Stomach (tissue), 9 donors: ENCODE data around the gene CPSF6. TPM values are rescaled to one million over a fixed set of nuclear protein-coding genes. Genes with fewer than 3 reads are reported as not detected.

Experiments
- DNase-seq, 2 donors: peaks; one replicate each; pipeline versions ENCODE4 v3.0.0 to v3.0.0-alpha.2; 2013 to 2019
- H3K27ac ChIP-seq, 5 donors: fragments of 200-600 bp in 4 of 5; sonication (generic) in 4 of 5; one replicate each; pipeline ENCODE4 v1.5.1; 2013 to 2019; ENCODE audit warnings: mild to moderate bottlenecking in 1 of 5, moderate library complexity in 1 of 5
- H3K27me3 ChIP-seq, 3 donors: fragments of 200-600 bp; sonication (generic); one replicate each; pipeline ENCODE4 v1.5.1; 2017 to 2019; ENCODE audit warnings: mixed run types in 1 of 3
- H3K36me3 ChIP-seq, 4 donors: fragments of 200-600 bp; sonication (generic); 1 replicate in 3 of 4; 2 replicates in 1 of 4; pipeline ENCODE4 v1.5.1; 2016 to 2019
- H3K4me1 ChIP-seq, 4 donors: fragments of 200-600 bp; sonication (generic); one replicate each; pipeline ENCODE4 v1.5.1; 2016 to 2019
- H3K4me3 ChIP-seq, 4 donors: fragments of 200-600 bp; sonication (generic) in 3 of 4; one replicate each; pipeline ENCODE4 v1.5.1; 2016 to 2019; ENCODE audit warnings: mild to moderate bottlenecking in 1 of 4
- H3K9me3 ChIP-seq, 4 donors: fragments of 200-600 bp; sonication (generic); one replicate each; pipeline ENCODE4 v1.5.1; 2016 to 2019
- CTCF ChIP-seq, 7 experiments: fragments of 450-650 bp in 4 of 7; fragments of 200-600 bp in 3 of 7; sonication (generic) in 3 of 7; IDR thresholded peaks; one replicate each; pipeline ENCODE4 v1.5.1; 2016 to 2019; ENCODE audit warnings: antibody characterized with exemption in 7 of 7, control low read depth in 2 of 7, mild to moderate bottlenecking in 1 of 7
- EP300 ChIP-seq: sonication (generic); formaldehyde crosslinking; IDR thresholded peaks from one replicate; pipeline ENCODE4 v1.6.1; 2017; ENCODE audit warnings: antibody characterized with exemption
- POLR2A ChIP-seq, 4 donors: fragments of 450-650 bp; IDR thresholded peaks; one replicate each; pipeline ENCODE4 v1.6.1; 2016; ENCODE audit warnings: antibody characterized with exemption in 4 of 4, control low read depth in 2 of 4, mild to moderate bottlenecking in 1 of 4, moderate library complexity in 1 of 4
- POLR2AphosphoS5 ChIP-seq, 3 donors: sonication (generic); formaldehyde crosslinking; IDR thresholded peaks; one replicate each; pipeline ENCODE4 v1.6.1; 2016; ENCODE audit warnings: antibody characterized with exemption in 3 of 3
- WGBS, 5 donors: extraction: QIAGEN DNeasy Blood & Tissue Kit in 3 of 5; methylation state at CpG; one replicate each; pipeline versions ENCODE4 v1.1.5 to v1.1.7; 2013 to 2018; 5-methylcytosine and 5-hydroxymethylcytosine counted together
- intact Hi-C: fragments of 100-400 bp; cut with DNase I; formaldehyde crosslinking; loops from one replicate; pipeline ENCODE4 v1.15.1; 2023; ENCODE audit warnings: low total_unique reads
- polyA plus RNA-seq, 3 donors: library from polyadenylated mRNA; stranded (reverse); fragments of 200-250 nt; gene quantifications; one replicate each; pipeline ENCODE4 v1.2.3, GENCODE V29; 2013
- total RNA-seq, 5 donors: library from RNA; depleted of rRNA; stranded (reverse); fragments of >200 nt; gene quantifications; one replicate each; pipeline versions ENCODE4 v1.1.0 to v1.2.3, GENCODE V29; 2014 to 2016
- donor health status: healthy with polysubstance abuse.
- donor health status: Bipolar disorder and iron deficiency.
- donor health status: healthy.

The CPSF6 gene
- total and polyA plus RNA-seq, 8 donors, result 14.9 to 113 (median 41.4) TPM

- intact Hi-C loops, result no loop called here
- Histone ChIP-seq H3K27ac (no peak overlapping the region), H3K27me3 (no peaks in the 10 kb centered on the region), H3K9me3 (peaks cover 0 to 7% (median 0%) of the 10 kb centered on the region in 4 donors), H3K36me3 (no peaks in the 10 kb centered on the region), H3K4me1 (no peaks in the 10 kb centered on the region), H3K4me3 (no peak overlapping the region)
- DNase-seq, result no peak
- TF ChIP-seq POLR2A (IDR thresholded peaks at IDR 0.05) (no peak), EP300 (no peak), POLR2AphosphoS5 (IDR thresholded peaks at IDR 0.05) (no peak), CTCF (IDR thresholded peaks at IDR 0.05) (no peak)
- WGBS, 5 donors, result 81 to 95% (median 90%) methylated on average over 1 of the region's 1 CpG
Observed at GRCh38 chr12:69298133-69298532, 58.8 kb downstream of the CPSF6 start.

GRCh38 chr12:69298947-69299346 is 59.6 kb downstream of the CPSF6 start:
- H3K27me3 ChIP-seq, result no peaks in the 10 kb centered on the region
- intact Hi-C loops, result no loop called here
- no peak for DNase-seq
- H3K9me3 ChIP-seq, result peaks cover 0 to 12% (median under 1%) of the 10 kb centered on the region in 4 donors
- no peak overlapping the region for H3K27ac ChIP-seq
- no peaks in the 10 kb centered on the region for H3K4me1 ChIP-seq
- no peak overlapping the region for H3K4me3 ChIP-seq
- no peaks in the 10 kb centered on the region for H3K36me3 ChIP-seq
- TF ChIP-seq POLR2AphosphoS5 (IDR thresholded peaks at IDR 0.05) (no peak), POLR2A (IDR thresholded peaks at IDR 0.05) (no peak), CTCF (IDR thresholded peaks at IDR 0.05) (no peak)
- WGBS, 5 donors, result 89 to 96% (median 90%) methylated on average over 2 of the region's 2 CpGs

GRCh38 chr12:69304284-69304683 is 64.9 kb downstream of the CPSF6 start:
- H3K4me1 ChIP-seq, result no peaks in the 10 kb centered on the region
- DNase-seq, result no peak
- H3K27me3 ChIP-seq, result no peaks in the 10 kb centered on the region
- intact Hi-C loops, result no loop called here
- H3K4me3 ChIP-seq, result no peak overlapping the region
- H3K36me3 ChIP-seq, result no peaks in the 10 kb centered on the region
- no peak overlapping the region for H3K27ac ChIP-seq
- 85 to 97% (median 94%) methylated on average over 1 of the region's 1 CpG for whole genome bisulfite sequencing, 5 donors
- H3K9me3 ChIP-seq, result peaks cover 0 to 27% (median 7%) of the 10 kb centered on the region in 4 donors
- TF ChIP-seq POLR2A (IDR thresholded peaks at IDR 0.05), result no peak
- no peak for TF ChIP-seq POLR2AphosphoS5 (IDR thresholded peaks at IDR 0.05)
- no peak for TF ChIP-seq EP300
- TF ChIP-seq CTCF (IDR thresholded peaks at IDR 0.05), result no peak

- H3K27ac ChIP-seq, result no peak overlapping the region
- no peaks in the 10 kb centered on the region for H3K36me3 ChIP-seq
- H3K9me3 ChIP-seq, result peaks cover 0 to 22% (median 3%) of the 10 kb centered on the region in 4 donors
- WGBS, 5 donors, result 45 to 63% (median 51%) methylated on average over 3 of the region's 3 CpGs
- DNase-seq, result no peak
- no peaks in the 10 kb centered on the region for H3K27me3 ChIP-seq
- intact Hi-C loops, result no loop called here
- no peaks in the 10 kb centered on the region for H3K4me1 ChIP-seq
- H3K4me3 ChIP-seq, result no peak overlapping the region
- no peak for TF ChIP-seq CTCF (IDR thresholded peaks at IDR 0.05)
- TF ChIP-seq POLR2AphosphoS5 (IDR thresholded peaks at IDR 0.05), result no peak
- TF ChIP-seq POLR2A (IDR thresholded peaks at IDR 0.05), result no peak
- no peak for TF ChIP-seq EP300
Observed at GRCh38 chr12:69309461-69309860, 70.1 kb downstream of the CPSF6 start.
